Left ventricle myocardium inferior (tissue), 1 donor: ENCODE results near the gene ARHGEF10L. TPM values are rescaled to one million over a fixed set of nuclear protein-coding genes. Genes with fewer than 3 reads are reported as not detected.

Experiments used
- DNase-seq: peaks from one replicate; pipeline ENCODE4 v3.0.0-alpha.2; 2020
- H3K27ac ChIP-seq: fragments of 200-600 bp; replicated peaks from 2 replicates; pipeline ENCODE4 v1.8.0; 2021
- H3K27me3 ChIP-seq: fragments of 200-600 bp; 2 replicates; pipeline ENCODE4 v1.8.0; 2021; ENCODE audit warnings: low read depth
- H3K36me3 ChIP-seq: fragments of 200-600 bp; 2 replicates; pipeline ENCODE4 v1.8.0; 2021
- H3K4me1 ChIP-seq: fragments of 200-600 bp; 2 replicates; pipeline ENCODE4 v1.8.0; 2021
- H3K4me3 ChIP-seq: fragments of 200-600 bp; 2 replicates; pipeline ENCODE4 v1.8.0; 2021; ENCODE audit warnings: mild to moderate bottlenecking, moderate library complexity
- H3K9me3 ChIP-seq: fragments of 200-600 bp; replicated peaks from 2 replicates; pipeline ENCODE4 v1.8.0; 2021
- CTCF ChIP-seq: fragments of 200-600 bp; IDR thresholded peaks from 2 replicates; pipeline ENCODE4 v1.8.0; 2021; ENCODE audit warnings: antibody characterized with exemption, mild to moderate bottlenecking, borderline replicate concordance
- intact Hi-C: fragments of 100-400 bp; cut with micrococcal nuclease; formaldehyde crosslinking; loops from one replicate; pipeline ENCODE4 v1.11.0; 2022
- total RNA-seq: library from RNA; stranded (reverse); fragmentation: NEBNext Ultra II Directional; extraction: Animal tissue kit (Norgen Biotek cat#: 25700); gene quantifications from one replicate; pipeline ENCODE4 v1.2.1, GENCODE V29; 2021
- donor health status: DM: no; HTN: yes; CAD: no; lungs with severe emphysema.

Gene ARHGEF10L
- total RNA-seq, 1 donor from 2014 or later: 59.1 TPM

GRCh38 chr1:17728123-17728712, 188.7 kb downstream of the ARHGEF10L start:
- H3K9me3 ChIP-seq: no peaks in the 10 kb centered on the region
- no peaks in the 10 kb centered on the region for H3K36me3 ChIP-seq
- no peak overlapping the region for H3K4me3 ChIP-seq
- intact Hi-C loops: no loop called here
- H3K27ac ChIP-seq: no peak overlapping the region
- peaks cover 65% of the 10 kb centered on the region for H3K27me3 ChIP-seq
- DNase-seq: no peak
- no peak for TF ChIP-seq CTCF
- no peaks in the 10 kb centered on the region for H3K4me1 ChIP-seq

GRCh38 chr1:17729248-17729647, 189.8 kb downstream of the ARHGEF10L start:
- Histone ChIP-seq H3K4me1 (no peaks in the 10 kb centered on the region), H3K4me3 (no peak overlapping the region), H3K27me3 (peaks cover 55% of the 10 kb centered on the region), H3K9me3 (no peaks in the 10 kb centered on the region), H3K36me3 (no peaks in the 10 kb centered on the region), H3K27ac (no peak overlapping the region)
- intact Hi-C loops: no loop called here
- TF ChIP-seq CTCF: no peak
- no peak for DNase-seq

- H3K36me3 ChIP-seq: no peaks in the 10 kb centered on the region
- DNase-seq: no peak
- H3K9me3 ChIP-seq: no peaks in the 10 kb centered on the region
- intact Hi-C loops: no loop called here
- H3K27me3 ChIP-seq: peaks cover 54% of the 10 kb centered on the region
- H3K4me3 ChIP-seq: no peak overlapping the region
- no peaks in the 10 kb centered on the region for H3K4me1 ChIP-seq
- TF ChIP-seq CTCF: no peak
- no peak overlapping the region for H3K27ac ChIP-seq
Measured at GRCh38 chr1:17729909-17730308, 190.4 kb downstream of the ARHGEF10L start.

- Histone ChIP-seq H3K36me3 (no peaks in the 10 kb centered on the region), H3K9me3 (no peaks in the 10 kb centered on the region)
- no peak for DNase-seq
Measured at GRCh38 chr1:17731460-17731859, 192.0 kb downstream of the ARHGEF10L start.

GRCh38 chr1:17732475-17732874, 193.0 kb downstream of the ARHGEF10L start:
- no peak for DNase-seq
- Histone ChIP-seq H3K27me3 (peaks cover 61% of the 10 kb centered on the region), H3K4me3 (no peak overlapping the region), H3K27ac (no peak overlapping the region), H3K36me3 (no peaks in the 10 kb centered on the region), H3K4me1 (no peaks in the 10 kb centered on the region), H3K9me3 (no peaks in the 10 kb centered on the region)
- intact Hi-C loops: no loop called here
- TF ChIP-seq CTCF: no peak

More at GRCh38 chr1:17731460-17731859, 192.0 kb downstream of the ARHGEF10L start:
- Histone ChIP-seq H3K27me3 (peaks cover 57% of the 10 kb centered on the region), H3K4me3 (no peak overlapping the region), H3K4me1 (no peaks in the 10 kb centered on the region), H3K27ac (no peak overlapping the region)
- no peak for TF ChIP-seq CTCF
- intact Hi-C loops: no loop called here

GRCh38 chr1:17733661-17734060, 194.2 kb downstream of the ARHGEF10L start:
- no peak for DNase-seq
- Histone ChIP-seq H3K4me3 (no peak overlapping the region), H3K27ac (no peak overlapping the region), H3K27me3 (peaks cover 53% of the 10 kb centered on the region), H3K9me3 (no peaks in the 10 kb centered on the region), H3K36me3 (no peaks in the 10 kb centered on the region), H3K4me1 (no peaks in the 10 kb centered on the region)
- no peak for TF ChIP-seq CTCF
- intact Hi-C loops: no loop called here
